NCI-H69 (cell line): ENCODE results near the gene TBPL1.
"Not testable (repeated sequence)": the region's sequence is repeated elsewhere in the genome, so short reads cannot be mapped to it uniquely, and the experiment has no call there.

Experiments used
- DNase-seq: peaks from one replicate; lab custom pipeline; 2025; lab: John Stamatoyannopoulos, UW

Gene TBPL1

DNA sequence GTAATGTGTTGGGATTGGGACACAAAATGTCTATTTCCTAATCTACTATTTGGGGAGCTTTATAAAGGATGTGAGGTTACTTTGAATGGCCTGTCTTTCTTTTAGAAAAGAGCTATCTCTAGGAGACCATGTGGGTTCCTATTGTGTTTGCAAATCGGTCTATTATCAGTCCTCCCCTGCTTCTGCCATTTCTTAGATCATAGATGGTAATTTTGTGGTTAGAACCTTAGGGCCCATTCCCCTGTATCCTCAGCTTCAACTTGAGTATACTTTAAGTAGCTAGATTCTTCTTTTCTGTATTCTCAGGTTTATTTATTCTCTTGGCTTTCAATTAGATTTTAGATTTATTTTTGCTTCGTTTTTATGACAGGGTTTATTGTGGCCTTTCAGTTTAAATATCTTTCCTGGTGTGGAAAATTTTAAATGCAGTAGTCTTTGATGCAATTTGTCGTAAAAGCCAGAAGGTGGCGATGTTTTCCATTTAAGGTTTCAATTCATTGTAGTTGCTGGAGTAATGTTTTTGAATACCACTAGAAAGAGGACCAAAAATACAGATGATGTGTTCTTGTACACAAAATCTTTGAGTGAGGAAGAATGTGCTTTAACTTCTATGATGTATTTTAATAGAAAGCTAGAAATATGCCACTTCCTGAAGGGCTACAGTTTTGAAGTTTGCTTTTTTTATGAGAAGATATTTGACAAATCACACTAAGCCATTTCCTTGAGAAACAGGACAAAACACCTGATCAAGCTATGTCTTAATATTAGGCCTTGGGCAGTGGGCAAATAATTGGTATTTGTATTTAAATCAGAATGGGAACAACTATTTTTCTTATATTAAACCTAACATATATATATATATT lies 20.3 kb downstream of the TBPL1 start:
- peak; percentile 81 for DNase-seq

DNA sequence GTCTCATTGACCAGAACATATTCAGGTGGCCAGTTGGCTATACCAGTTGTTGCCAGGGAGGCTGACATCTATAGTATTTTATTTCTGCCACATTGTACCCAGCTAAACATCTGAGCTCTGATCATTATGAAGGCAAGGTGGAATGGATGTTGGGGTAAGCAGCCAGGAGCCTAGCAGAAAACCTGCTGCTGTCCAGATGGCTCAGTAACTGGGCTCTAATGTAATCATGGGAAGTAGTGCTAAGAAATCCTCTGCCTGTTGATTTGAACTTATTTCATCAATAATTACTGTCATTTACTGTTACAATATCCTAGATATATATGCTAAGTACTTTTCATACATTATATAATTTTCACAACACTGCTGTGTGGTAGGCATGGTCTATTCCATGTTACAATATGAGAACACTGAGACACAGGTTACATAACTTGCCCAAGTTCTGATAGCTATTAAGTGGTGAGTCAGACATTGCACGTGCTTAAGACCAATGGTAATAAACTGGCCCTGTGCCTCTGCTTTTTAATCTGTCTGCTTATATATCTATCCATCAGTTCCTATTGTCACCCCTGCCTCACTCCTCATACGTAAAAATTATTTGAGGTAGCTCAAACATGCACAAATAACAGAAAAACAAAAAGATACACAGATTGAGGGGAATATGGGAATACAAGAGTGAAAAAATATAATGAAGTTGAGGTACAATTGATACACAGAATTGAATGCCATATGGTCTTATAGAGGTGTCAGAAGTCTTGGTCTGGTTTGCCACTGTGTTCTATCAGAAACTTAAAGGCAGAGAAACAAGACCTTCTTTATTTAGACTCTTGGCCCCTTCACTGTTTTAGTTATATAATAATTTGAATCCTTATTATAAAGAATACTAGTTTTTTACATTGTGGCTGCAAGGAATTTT lies 25.2 kb downstream of the TBPL1 start:
- peak; percentile 88 for DNase-seq

DNA sequence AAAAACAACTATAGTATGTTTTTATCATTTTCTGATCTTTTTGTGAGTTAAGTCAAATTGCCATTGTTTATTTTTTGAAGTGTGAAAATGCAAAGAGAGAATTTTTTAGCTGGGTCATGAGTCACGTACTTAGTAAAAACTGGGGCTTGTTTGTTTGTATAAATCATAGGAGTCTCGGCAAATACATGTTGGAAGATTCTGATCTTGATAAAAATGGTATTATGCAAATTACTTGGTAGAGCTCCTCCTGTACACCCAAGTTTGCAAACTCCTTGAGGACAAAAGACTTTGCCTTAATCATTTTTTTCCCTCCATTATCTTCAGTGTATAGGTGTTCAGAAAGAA lies 25.8 kb downstream of the TBPL1 start:
- no peak for DNase-seq

DNA sequence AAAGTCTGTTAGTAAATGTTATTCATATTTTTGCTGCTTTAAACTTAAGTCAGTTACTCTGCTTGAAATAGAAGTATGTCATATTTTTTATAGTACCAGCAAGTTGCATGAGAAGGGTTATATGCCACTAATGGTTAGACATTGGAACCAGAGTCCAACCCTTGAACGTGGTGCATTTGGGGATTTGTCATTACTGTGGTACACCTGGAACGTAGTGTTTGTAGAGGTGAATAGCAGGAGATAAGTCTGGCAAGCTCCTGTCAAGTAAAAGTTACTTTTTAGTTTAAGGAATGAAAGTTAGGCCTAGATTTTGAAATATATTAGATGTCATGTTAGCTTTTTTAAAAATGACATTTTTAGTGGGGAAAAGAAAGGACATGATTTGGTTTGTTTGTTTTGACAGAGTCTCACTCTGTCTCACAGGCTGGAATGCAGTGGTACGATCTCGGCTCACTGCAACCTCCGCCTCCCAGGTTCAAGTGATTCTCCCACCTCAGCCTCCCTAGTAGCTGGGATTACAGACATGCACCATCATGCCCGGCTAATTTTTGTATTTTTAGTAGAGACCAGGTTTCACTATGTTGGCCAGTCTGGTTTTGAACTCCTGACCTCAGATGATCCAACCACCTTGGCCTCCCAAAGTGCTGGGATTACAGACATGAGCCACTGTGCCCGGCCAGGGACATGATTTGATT lies 26.4 kb downstream of the TBPL1 start:
- not testable (repeated sequence) for DNase-seq

DNA sequence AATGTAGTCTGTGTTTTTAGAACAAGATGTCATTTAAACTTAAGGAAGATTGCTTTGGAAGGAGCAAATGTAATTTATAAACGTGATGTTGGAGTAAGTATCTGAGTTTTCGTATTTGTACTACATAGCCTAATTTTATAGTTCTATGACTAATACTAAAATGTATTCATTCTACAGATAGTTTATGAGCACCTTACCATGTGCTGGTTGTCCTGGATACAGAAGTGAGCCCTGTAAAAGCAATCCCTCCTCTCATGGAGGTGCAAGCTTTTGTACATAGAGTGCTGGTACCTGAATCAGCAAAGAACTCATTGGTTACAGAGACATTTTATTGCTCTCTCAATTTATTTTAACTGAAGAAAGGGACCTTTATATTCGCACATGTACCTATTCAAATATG lies 27.1 kb downstream of the TBPL1 start:
- DNase-seq = peak; percentile 19

DNA sequence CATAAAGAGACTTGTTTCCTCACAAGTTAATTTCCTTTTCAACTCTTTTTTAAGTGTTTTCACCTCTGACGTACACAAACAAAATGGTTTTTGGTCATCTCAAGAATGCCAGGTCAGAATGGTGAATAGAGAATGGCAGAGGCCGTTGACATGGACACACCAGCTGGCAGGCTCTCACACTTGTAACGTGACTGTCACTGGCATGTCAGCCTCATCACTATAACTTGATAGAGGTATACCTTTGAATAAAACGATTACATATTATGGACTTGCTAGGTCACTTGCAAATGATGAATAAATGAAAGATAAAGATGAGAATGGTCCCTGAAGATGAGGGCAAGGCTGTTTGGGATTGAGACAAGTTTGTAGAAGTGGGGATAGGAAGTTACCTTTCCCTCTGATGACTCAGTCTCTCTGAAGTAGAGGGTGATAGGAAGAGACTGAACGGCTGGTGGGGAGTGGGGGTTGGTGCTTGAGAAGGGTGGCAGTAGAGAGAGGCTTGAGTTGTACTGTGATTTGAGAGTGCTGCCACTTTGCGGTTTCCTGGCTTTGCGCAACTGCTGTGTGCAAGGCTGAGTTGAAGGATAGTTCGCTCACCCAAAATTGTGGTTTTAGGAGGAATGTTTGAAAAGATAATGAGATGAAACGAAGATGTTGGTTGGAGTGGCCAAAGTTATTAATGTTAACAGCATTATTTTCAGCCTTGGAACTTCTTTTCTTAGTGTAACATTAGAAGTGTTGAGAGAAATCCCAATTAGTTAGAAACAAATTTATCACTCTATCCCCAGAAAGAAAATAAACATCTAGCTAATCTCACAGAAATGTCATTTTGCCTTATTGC lies 30.3 kb downstream of the TBPL1 start:
- no peak for DNase-seq

DNA sequence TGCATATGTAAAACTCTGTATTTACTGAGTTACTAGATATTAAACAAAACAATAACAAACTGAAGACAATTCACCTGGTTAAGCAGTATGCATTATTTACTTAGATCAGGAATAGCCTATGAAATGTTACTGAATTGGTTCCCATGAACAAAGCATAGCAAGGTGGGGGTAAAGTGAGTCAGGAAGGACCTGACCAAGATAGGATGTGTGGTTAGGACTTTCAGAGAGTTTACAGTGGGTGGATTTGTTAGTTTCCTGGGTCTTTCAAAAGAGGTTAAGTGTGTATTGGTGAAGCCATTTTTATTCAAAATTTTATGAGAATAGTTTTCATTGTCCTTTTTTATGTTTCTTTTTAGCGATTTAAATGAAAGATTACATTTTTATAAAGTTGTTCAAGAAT lies 32.9 kb downstream of the TBPL1 start:
- DNase-seq = no peak

DNA sequence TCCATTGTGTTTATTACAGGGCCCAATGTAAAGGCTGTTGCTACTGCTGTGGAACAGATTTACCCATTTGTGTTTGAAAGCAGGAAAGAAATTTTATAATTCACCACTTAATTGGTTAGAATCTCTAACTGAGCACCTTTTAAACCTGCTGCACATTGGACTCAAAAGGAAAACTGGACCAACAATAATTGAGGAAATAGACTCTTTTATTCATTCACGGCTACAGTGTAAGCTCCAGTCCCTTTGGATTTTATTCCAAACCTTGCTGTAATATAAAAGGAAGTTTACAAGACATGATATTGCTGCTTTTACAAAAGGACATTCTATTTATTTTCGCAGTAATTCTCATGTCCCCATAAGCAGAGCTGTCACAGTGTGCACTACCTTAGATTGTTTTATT lies 33.9 kb downstream of the TBPL1 start:
- DNase-seq = no peak

DNA sequence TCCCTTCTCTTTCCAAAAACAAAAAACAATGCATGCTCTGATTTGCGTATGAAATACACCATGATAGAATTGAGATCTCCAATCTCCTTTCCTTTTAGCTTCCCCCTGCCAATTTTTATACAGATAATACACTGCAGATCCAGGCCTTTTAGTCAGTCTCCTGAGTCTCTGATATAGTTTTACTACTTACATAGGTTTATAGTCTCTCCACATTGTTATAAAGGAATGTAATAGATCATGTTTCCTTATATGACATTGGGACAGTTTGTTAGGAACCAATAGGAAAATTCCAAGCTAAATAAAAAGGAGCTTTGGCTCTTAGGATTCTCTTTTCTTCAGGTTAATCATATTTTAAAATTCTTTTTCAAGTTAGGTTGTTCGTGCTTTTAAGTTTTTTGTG lies 36.5 kb downstream of the TBPL1 start:
- no peak for DNase-seq

DNA sequence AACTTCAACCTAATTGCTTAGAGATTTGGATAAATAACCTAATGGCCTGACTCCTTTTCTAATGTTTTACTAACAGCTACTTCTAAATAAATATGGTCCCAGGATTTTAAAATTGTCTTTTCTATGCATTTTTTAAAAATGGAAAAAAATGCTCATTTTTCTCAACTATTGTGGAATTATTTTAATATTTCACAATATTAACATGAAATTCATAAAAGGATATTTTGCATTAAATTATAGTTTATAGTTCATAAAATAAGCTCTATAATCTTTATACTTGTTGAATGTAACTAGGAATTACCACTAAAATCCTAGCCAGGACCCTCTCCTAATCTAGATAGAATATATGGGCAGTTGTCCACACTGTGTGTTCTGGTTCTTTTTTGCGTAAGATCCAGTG lies 37.3 kb downstream of the TBPL1 start:
- DNase-seq = no peak

DNA sequence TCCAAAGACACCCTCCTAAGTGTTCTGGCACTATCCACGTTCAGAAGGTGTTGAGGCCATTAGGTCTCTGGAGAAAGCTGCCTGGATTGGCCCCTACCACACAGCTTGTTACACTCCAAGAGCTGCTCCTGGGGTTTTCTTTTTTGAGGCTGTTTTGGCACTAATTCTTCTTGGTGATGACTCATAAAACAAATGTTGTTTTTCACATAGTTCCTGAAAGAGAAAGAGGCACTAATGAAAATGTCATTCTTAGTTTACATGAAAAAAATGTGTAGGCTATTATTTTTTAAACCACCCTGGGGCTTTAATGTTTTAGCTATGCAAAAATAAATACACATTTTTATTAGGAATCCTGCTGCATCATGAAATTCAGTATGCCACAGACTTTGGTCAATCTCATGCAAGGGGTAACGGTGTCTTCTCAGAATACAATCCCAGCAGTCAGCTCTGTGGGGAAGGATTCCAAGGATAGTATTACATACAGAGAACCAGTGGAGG lies 38.1 kb downstream of the TBPL1 start:
- DNase-seq = peak; percentile 72

DNA sequence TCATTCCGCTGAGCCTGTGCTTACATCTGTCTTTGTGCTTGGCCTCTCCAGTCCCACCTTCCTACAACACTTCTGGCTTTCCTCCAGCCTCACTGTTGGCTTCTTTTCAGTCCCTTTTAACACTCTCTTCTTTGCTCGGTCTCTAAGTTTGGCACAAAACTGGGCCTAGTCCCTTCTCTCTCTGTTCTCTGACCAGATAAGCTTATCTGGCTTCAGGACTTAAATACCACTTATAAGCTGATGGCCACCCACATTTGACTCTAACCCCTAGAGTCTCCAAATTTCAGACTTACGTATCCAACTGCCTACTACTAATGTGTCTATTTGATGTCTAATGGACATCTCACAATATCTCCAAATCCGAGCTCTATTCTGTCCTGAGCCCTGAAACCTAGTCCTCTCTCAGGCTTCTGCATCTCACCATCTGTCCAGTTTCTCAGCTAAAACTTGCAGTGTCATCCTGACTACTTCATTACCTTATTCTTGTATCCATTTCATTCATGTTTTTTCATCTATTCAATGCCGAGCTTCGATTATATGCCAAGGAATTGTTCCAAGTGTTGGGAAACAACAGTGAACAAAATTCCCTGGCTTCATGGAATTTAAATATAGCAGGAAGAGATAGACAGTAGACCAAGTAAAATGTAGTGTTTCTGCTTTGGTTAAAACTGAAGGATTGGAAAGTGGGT lies 40.1 kb downstream of the TBPL1 start:
- peak; percentile 19 for DNase-seq

DNA sequence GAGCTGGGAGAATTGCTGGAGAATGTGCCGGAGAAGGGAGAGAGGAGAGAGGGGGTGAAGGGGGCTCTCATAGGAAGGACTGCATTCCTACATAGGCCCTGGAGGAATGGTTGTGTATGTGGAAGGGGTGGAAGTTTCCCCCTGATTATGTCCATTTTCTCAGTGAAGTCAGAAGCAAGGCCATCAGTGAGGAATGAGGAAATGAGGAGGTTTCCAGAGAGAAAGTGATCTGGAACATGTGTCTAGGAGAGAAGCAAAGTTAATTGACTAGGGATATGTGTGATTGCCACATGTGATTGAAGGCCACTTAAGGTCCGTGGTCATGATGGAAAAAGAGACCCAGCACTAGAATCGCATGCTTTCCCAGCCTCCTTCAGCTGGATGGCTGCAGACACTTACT lies 42.3 kb downstream of the TBPL1 start:
- DNase-seq = no peak

DNA sequence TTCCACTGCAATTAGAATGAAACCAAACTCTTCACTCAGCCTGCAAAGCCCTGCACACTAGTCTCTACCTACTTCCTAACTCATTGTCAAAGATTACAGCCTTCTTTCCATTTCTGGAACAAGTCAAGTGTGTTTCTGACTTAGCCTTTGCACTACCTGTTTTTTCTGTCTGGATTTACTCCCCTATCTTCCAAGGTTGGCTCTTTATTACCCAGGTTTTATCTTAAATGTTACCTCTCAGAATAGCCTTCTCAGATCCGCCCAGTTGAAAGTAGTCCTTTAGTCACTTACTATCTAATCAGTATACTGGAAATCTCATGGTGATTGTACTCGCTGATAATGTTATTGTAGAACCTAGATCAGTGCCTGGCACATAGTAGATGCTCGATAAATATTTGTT lies 42.7 kb downstream of the TBPL1 start:
- DNase-seq = no peak

DNA sequence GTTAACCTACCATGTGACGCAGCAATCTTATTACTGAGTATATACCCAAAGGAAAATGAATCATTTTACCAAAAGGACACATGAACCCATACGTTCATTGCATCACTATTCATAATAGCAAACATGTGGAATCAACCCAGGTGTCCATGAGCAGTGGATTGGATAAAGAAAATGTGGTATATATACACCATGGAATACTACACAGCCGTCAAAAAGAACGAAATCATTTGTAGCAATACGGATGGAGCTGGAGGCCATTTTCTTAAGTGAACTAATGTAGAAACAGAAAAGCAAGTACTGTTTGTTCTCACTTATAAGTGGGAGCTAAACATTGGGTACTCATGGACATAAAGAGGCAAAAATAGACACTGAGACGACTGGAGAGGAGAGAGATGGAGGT lies 44.2 kb downstream of the TBPL1 start:
- no peak for DNase-seq

DNA sequence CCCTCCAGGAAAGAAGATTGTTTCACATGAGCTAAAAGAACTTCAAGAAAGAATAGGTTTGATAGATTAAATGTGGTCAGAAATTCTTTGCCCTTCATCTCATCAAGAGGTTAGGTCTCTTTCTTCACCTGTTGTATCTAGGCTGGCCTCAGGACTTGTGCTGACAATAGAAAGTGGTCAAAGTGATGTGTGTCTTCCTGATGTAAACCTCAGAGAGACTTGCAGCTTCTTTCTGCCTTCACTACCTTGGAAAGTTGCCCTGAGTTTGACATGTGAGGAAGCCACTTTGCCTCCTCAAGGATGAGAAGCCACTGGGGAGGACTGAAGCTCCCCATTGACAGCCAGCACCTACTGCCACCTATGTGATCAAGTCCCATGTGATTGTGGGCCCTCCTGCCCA lies 46.3 kb downstream of the TBPL1 start:
- DNase-seq = no peak

DNA sequence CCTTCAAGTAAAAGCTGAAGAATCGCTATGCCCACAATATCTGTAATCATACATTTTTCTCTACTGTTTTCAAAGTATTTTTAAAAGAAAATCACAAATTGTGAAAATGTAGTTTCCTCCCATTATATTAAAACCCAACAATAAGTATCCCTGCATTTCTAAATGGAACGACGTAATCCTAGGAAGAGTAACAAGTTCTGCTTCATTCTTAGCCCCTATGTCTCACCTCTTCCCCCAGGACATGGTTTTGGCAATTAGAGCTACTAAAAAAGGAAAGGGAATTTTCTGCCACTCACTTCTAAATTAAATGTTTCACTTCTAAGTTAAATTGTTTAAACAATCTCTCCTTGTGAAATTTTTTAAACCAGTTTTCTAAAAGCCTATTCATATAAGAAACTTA lies 47.4 kb downstream of the TBPL1 start:
- no peak for DNase-seq

DNA sequence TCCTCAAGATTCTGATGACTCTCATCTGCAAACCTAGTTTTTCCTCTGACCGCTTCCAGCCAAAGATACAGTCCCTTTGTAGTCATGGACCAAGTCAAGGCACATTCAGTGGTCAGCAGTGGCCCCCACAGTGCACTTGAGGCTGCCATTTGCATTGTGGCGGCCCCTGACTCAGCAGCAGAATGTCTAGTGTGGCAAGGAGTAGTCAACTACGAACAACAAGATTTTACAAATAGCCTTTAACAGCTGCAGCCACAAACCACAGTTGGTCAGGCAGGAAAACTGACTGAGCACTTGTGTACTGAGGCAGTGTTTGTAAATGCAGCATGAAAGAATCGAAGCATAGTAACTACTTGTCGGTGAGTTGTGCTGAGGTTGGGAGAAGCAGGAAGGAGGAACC lies 49.8 kb downstream of the TBPL1 start:
- DNase-seq = peak; percentile 55

DNA sequence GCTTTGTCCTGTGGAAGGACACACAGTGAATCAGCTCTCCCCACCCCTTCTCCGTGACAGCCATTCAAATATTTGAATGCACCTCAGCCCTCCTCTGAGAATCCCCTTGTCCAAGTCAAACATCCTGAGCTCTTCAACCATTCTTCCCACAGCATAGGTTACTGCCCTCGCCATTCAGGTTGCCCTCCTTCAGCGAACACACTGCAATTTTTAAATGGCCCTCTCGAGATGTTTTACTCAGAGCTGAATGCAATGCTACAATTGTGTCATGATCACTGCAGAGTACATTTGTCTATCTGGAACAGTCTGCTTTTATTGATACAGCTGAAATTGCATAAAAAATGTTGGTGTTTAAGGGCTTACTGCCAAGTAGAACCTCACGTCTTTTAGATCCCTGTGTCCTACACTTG lies 50.5 kb downstream of the TBPL1 start:
- DNase-seq = peak; percentile 94

DNA sequence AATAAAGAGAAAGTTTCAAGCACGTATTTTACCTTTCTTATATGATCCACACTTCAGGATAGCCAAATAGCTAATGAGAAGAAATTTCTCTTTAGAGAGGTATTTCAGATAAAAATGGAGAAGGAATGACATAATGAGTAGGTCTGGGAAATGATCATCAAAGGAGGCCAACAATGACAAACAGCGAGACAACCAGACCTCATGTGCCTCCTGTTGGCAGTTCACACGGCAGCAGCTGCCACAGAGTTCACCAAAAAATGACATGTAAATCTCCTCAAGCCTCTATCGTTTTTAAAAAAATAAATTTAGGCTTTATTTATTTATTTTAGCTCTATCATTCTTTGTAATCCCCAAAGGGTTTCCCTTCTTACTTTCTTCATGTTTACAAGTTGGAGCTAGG lies 51.7 kb downstream of the TBPL1 start:
- DNase-seq = peak; percentile 83

DNA sequence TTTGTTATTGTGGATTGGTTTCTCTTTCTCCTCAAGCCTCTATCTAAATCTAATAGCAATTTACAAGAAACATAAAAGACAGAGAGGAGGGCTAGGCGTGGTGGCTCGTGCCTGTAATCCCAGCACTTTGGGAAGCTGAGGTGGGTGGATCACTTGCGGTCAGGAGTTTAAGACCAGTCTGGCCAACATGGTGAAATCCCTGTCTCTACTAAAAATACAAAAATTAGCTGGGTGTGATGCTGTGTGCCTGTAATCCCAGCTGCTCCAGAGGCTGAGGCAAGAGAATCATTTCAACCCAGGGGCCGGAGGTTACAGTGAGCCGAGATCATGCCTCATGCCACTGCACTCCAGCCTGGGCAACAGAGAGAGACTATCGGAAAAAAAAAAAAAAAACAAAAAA lies 52.8 kb downstream of the TBPL1 start:
- peak; percentile 19 for DNase-seq
